GM18520 (cell line): ENCODE results near the gene SLC25A33.
"Not testable (repeated sequence)": the region's sequence is repeated elsewhere in the genome, so short reads cannot be mapped to it uniquely, and the experiment has no call there.

Experiments used
- ATAC-seq: cut with Tn5 transposase; IDR thresholded peaks from one replicate; pipeline ENCODE4 v1.9.1; 2021; ENCODE audit not compliant: unreplicated experiment

SLC25A33 gene

GRCh38 chr1:9618909-9619679 is 79.8 kb downstream of the SLC25A33 start:
- no peak for ATAC-seq

DNA sequence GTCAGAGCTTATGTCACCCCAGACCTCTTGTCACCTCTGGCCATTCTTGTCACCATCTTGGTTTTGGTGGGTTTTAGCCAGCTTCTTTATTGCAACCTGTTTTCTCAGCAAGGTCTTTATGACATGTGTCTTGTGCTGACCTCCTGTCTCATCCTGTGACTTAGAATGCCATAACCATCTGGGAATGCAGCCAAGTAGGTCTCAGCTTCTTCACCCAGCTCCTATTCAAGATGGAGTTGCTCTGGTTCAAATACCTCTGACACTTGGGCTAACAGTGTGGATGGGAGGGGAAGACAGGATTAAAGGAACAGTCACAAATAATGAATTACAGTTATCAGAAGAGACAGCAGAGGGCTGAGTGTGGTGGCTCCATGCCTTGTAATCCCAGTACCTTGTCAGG is 81.8 kb downstream of the SLC25A33 start:
- ATAC-seq, result no peak

- ATAC-seq, result no peak
Observed at GRCh38 chr1:9624081-9624480, 84.8 kb downstream of the SLC25A33 start.

- ATAC-seq, result not testable (repeated sequence)
Observed at GRCh38 chr1:9625030-9625429, 85.8 kb downstream of the SLC25A33 start.

- peak; percentile 44 for ATAC-seq
Observed at GRCh38 chr1:9626201-9626608, 86.9 kb downstream of the SLC25A33 start.

DNA sequence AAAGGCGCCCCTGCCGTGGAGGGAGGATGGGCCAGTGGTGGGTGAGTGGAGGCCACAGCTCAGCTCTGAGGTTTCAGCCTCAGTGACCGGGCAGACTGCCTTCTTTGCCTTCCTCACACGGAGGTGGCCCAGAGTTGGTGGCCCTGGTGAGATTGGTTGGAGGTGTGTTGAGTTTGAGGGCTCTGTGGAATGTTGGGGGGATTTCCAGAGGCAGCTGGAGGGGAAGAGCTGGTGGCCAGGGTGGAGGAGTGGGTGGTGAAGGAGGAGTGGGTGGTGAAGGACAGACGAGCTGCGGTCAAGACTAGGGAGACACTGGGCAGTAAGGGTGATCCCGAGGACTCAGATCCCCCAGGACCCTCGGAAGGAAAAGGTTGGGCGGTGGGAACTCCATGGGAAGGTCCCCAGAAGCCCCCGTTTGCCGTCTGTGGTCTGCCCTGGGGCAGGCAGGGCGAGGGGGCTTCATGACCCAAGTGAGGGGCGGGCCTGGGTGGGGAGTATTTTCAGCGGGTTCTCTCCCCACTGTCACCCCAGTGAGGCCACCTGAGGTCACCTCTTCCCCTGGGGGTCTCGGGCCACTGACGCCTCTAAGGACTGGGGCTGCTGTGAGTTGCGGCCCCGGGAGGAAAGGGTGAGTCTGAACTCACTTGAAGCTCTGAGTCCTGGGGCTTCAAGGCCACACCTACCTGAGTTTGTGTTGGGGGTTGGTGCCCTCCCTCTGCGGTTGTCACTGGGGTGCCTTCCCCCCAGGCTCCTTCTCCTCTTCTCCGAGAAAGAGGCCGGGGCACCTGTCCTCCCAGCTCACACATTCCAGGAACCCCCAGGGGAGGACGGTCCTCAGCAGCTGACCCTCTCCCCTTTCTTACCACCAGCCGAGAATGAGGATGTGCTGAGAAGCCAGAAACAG is 89.5 kb downstream of the SLC25A33 start:
- ATAC-seq, result no peak

GRCh38 chr1:9629445-9630201 is 90.4 kb downstream of the SLC25A33 start:
- ATAC-seq, result no peak

DNA sequence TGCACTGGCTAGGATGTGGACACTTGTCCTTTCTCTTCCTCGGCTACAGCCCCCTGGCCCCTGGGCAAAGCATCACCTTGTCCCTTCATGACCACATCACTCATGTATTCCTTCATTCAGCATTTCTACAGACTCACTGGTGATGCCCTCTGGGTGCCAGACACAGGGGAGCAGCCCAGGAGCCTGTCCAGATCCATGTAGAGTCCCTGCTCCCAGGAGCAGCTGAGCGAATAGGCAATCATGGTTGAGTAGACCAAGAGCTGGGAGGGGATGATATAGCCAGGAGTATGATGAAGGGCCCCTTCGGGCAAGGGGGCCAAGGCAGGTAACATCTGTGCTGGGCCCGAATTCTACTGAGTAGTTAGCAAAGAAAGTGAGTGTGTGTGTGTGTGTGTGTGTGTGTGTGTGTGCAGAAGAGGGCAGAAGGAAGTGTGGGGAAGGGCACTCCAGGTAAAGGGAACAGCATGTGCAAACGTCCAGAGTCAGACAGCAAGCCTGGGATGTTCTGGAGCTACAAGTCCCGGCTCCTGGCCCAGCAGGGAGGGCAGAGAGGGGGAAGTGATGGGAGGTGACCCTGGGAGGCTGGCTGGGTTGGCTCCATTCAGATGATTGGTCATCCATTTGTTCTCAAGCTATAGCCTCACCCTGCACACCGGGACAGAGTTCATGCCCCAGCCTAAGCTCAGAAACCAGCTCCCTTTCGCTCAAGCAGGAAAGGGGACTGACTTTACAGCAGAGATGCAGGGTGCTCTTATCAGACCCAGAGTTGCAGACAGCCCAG is 91.3 kb downstream of the SLC25A33 start:
- no peak for ATAC-seq

GRCh38 chr1:9631613-9632012 is 92.3 kb downstream of the SLC25A33 start:
- no peak for ATAC-seq

DNA sequence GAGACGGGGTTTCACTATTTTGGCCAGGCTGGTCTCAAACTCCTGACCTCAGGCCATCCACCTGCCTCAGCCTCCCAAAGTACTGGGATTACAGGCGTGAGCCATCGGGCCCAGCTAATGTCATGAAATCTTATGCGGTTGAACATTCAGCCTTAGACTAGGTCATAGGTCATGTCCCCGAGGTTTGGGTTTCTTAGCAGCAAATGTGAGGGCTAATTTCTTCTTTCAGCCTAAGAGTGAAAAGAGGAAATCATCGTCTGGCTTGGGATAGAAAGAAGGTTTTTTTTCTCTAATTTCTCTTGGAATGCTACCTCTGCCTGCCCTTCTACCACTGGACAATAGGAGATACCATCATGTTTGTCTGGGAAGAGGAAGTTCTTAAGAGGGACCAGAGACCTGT is 94.2 kb downstream of the SLC25A33 start:
- ATAC-seq, result no peak

DNA sequence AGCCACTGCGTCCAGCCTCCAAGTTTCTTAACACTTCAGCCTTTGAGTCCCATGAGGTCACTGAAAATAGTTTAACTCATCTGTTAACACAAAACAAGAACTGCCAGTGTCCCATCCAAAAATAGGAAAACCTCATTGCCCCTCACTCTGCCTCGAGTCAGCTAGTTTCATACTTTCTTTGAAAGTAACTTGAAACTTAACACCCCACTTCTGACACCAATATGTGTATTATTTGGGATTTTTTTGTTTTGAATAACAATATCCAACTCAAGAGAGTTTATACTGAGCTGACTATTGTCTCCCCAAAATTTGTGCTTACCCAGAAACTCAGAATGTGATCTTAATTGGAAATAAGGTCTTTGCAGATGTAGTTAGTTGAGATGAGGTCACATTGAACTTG is 95.3 kb downstream of the SLC25A33 start:
- no peak for ATAC-seq
